IPS-NIHi11 (cell line): ENCODE data around the gene HTD2.

Experiments
- DNase-seq: peaks from one replicate; pipeline ENCODE4 v3.0.0; 2012; ENCODE audit warnings: mixed read lengths, low spot score

Gene HTD2

GRCh38 chr3:58292866-58293265 lies 13.5 kb upstream of the HTD2 start:
- DNase-seq = no peak

GRCh38 chr3:58293516-58293915 lies 12.8 kb upstream of the HTD2 start:
- DNase-seq = no peak

GRCh38 chr3:58296269-58296668 lies 10.1 kb upstream of the HTD2 start:
- DNase-seq = no peak

GRCh38 chr3:58296843-58297242 lies 9.5 kb upstream of the HTD2 start:
- no peak for DNase-seq

- DNase-seq = no peak
These were observed 8.1 kb upstream of the HTD2 start for GRCh38 chr3:58298190-58298589.

GRCh38 chr3:58299075-58299474 lies 7.2 kb upstream of the HTD2 start:
- DNase-seq = no peak

GRCh38 chr3:58299839-58300516 lies 6.3 kb upstream of the HTD2 start:
- DNase-seq = no peak

- no peak for DNase-seq
These were observed 1.4 kb downstream of the HTD2 start for GRCh38 chr3:58307639-58308215.

- no peak for DNase-seq
These were observed 2.4 kb downstream of the HTD2 start for GRCh38 chr3:58308728-58309127.

GRCh38 chr3:58317811-58318210 lies 11.5 kb downstream of the HTD2 start:
- DNase-seq = no peak

GRCh38 chr3:58321791-58322190 lies 15.5 kb downstream of the HTD2 start:
- peak; percentile 36 for DNase-seq

GRCh38 chr3:58322793-58323192 lies 16.5 kb downstream of the HTD2 start:
- DNase-seq = no peak

- DNase-seq = no peak
These were observed 17.4 kb downstream of the HTD2 start for GRCh38 chr3:58323529-58324390.

- no peak for DNase-seq
These were observed 18.4 kb downstream of the HTD2 start for GRCh38 chr3:58324391-58325390.

GRCh38 chr3:58325525-58325992 lies 19.2 kb downstream of the HTD2 start:
- no peak for DNase-seq

GRCh38 chr3:58326267-58326900 lies 20.1 kb downstream of the HTD2 start:
- DNase-seq = no peak

- DNase-seq = no peak
These were observed 23.0 kb downstream of the HTD2 start for GRCh38 chr3:58329150-58329921.

- no peak for DNase-seq
These were observed 23.6 kb downstream of the HTD2 start for GRCh38 chr3:58329922-58330413.

GRCh38 chr3:58331593-58332152 lies 25.4 kb downstream of the HTD2 start:
- no peak for DNase-seq
